Measurements from ENCODE around the gene NIT1.

Gene NIT1

GRCh38 chr1:161121042-161121650 is 3.2 kb downstream of the NIT1 start:
- 0 out of 2 replicates have a peak, but pooled peaks cover 4% of the 10 kb centered on the region for H3K36me3 ChIP-seq (ENCODE audit: low read length)
- H3K27me3 ChIP-seq (ENCODE audit: low read length), result no peaks in the 10 kb centered on the region
- H3K27ac ChIP-seq (ENCODE audit: low read depth, low read length), result no peak overlapping the region
- H3K9me2 ChIP-seq (replicated peaks; ENCODE audit: insufficient read depth, low read length), result no peaks in the 10 kb centered on the region
- peaks cover 26% of the 10 kb centered on the region for H3K79me2 ChIP-seq (ENCODE audit: insufficient read depth, low read length)
- no peaks in the 10 kb centered on the region for H4K20me1 ChIP-seq (ENCODE audit: low read depth, low read length)
- no peak overlapping the region for H3K4me3 ChIP-seq (ENCODE audit: insufficient read depth, low read length, poor library complexity, severe bottlenecking)
- H3K9me3 ChIP-seq (ENCODE audit: insufficient read depth, low read length), result no peaks in the 10 kb centered on the region
- H3F3A ChIP-seq (ENCODE audit: insufficient read depth), result 0 out of 2 replicates have a peak, but pooled peaks cover 8% of the 10 kb centered on the region
- no peak overlapping the region for H3K4me2 ChIP-seq (ENCODE audit: low read depth, low read length, poor library complexity, severe bottlenecking)
- H3K9ac ChIP-seq (ENCODE audit: low read length), result no peak overlapping the region
- H2AFZ ChIP-seq (ENCODE audit: low read depth, low read length, severe bottlenecking), result no peak overlapping the region
- TF ChIP-seq EZH2phosphoT487 (conservative IDR thresholded peaks at IDR 0.05; ENCODE audit: low read length) (no peak), CTCF (IDR thresholded peaks at IDR 0.05; ENCODE audit: insufficient read depth, low read length, poor library complexity, severe bottlenecking) (no peak)

- no peaks in the 10 kb centered on the region for H4K20me1 ChIP-seq (ENCODE audit: low read depth, low read length)
- H3K79me2 ChIP-seq (ENCODE audit: insufficient read depth, low read length), result peaks cover 20% of the 10 kb centered on the region
- H3K9ac ChIP-seq (ENCODE audit: low read length), result no peak overlapping the region
- no peak overlapping the region for H3K27ac ChIP-seq (ENCODE audit: low read depth, low read length)
- H3K4me3 ChIP-seq (ENCODE audit: insufficient read depth, low read length, poor library complexity, severe bottlenecking), result no peak overlapping the region
- H3F3A ChIP-seq (ENCODE audit: insufficient read depth), result 0 out of 2 replicates have a peak, but pooled peaks cover 8% of the 10 kb centered on the region
- H3K36me3 ChIP-seq (ENCODE audit: low read length), result 0 out of 2 replicates have a peak, but pooled peaks cover 4% of the 10 kb centered on the region
- no peaks in the 10 kb centered on the region for H3K9me2 ChIP-seq (replicated peaks; ENCODE audit: insufficient read depth, low read length)
- H3K4me2 ChIP-seq (ENCODE audit: low read depth, low read length, poor library complexity, severe bottlenecking), result no peak overlapping the region
- no peaks in the 10 kb centered on the region for H3K9me3 ChIP-seq (ENCODE audit: insufficient read depth, low read length)
- no peak overlapping the region for H2AFZ ChIP-seq (ENCODE audit: low read depth, low read length, severe bottlenecking)
- H3K27me3 ChIP-seq (ENCODE audit: low read length), result no peaks in the 10 kb centered on the region
- TF ChIP-seq CTCF (IDR thresholded peaks at IDR 0.05; ENCODE audit: insufficient read depth, low read length, poor library complexity, severe bottlenecking), result no peak
- no peak for TF ChIP-seq EZH2phosphoT487 (conservative IDR thresholded peaks at IDR 0.05; ENCODE audit: low read length)
Measured at GRCh38 chr1:161121834-161122233, 3.9 kb downstream of the NIT1 start.

- Histone ChIP-seq H3K4me2 (ENCODE audit: low read depth, low read length, poor library complexity, severe bottlenecking) (no peak overlapping the region), H3K9me3 (ENCODE audit: insufficient read depth, low read length) (no peaks in the 10 kb centered on the region), H3K27ac (ENCODE audit: low read depth, low read length) (no peak overlapping the region), H3K27me3 (ENCODE audit: low read length) (no peaks in the 10 kb centered on the region), H3K79me2 (ENCODE audit: insufficient read depth, low read length) (peaks cover 12% of the 10 kb centered on the region; the same call in 1 of the 2 replicates), H3K36me3 (ENCODE audit: low read length) (peaks cover 4% of the 10 kb centered on the region; the same call in 1 of the 2 replicates), H3K4me3 (ENCODE audit: insufficient read depth, low read length, poor library complexity, severe bottlenecking) (no peak overlapping the region), H3F3A (ENCODE audit: insufficient read depth) (0 out of 2 replicates have a peak, but pooled peaks cover 8% of the 10 kb centered on the region), H3K9ac (ENCODE audit: low read length) (no peak overlapping the region), H3K9me2 (replicated peaks; ENCODE audit: insufficient read depth, low read length) (no peaks in the 10 kb centered on the region), H2AFZ (ENCODE audit: low read depth, low read length, severe bottlenecking) (no peak overlapping the region), H4K20me1 (ENCODE audit: low read depth, low read length) (no peaks in the 10 kb centered on the region)
- TF ChIP-seq CTCF (IDR thresholded peaks at IDR 0.05; ENCODE audit: insufficient read depth, low read length, poor library complexity, severe bottlenecking) (no peak), EZH2phosphoT487 (conservative IDR thresholded peaks at IDR 0.05; ENCODE audit: low read length) (no peak)
Measured at GRCh38 chr1:161122967-161123366, 5.1 kb downstream of the NIT1 start.
